DOHH2 (cell line): Measurements from ENCODE around the gene KDM4D.

Experiments used
- CTCF ChIP-seq: fragments of 200-600 bp; sonication (generic); IDR thresholded peaks from one replicate; pipeline ENCODE4 v1.5.1; 2014; ENCODE audit warnings: antibody characterized with exemption, mild to moderate bottlenecking, low read depth, low read length; ENCODE audit not compliant: poor library complexity, severe bottlenecking
- EZH2phosphoT487 ChIP-seq: fragments of 200-600 bp; sonication (generic); IDR thresholded peaks from 2 replicates; pipeline ENCODE4 v1.6.1; 2017; ENCODE audit warnings: borderline replicate concordance, mild to moderate bottlenecking, antibody characterized with exemption, low read length, moderate library complexity, mixed read lengths

- TF ChIP-seq CTCF (no peak), EZH2phosphoT487 (no peak)
These were observed 32.1 kb downstream of the KDM4D start for GRCh38 chr11:95005642-95006041.
